Endothelial cell of umbilical vein (primary cell): Measurements from ENCODE around the gene CLCN6. TPM values are rescaled to one million over a fixed set of nuclear protein-coding genes. Genes with fewer than 3 reads are reported as not detected.

Source experiments
- BruUV-seq: library from RNA; stranded (reverse); fragments of 400-500 nt; replicated peaks from 2 replicates; lab custom pipeline; 2021; lab: Mats Ljungman, UMichigan
- CTCF ChIA-PET: fragments of 300-600, 350-600 bp; sonication (Branson Sonifier 250); formaldehyde crosslinking; loops from one replicate; lab custom pipeline; 2021; ENCODE audit warnings: antibody characterized with exemption, inconsistent platforms; lab: Charles Lee
- POLR2A ChIA-PET: fragments of 300-600, 350-600 bp; sonication (Branson Sonifier 250); formaldehyde crosslinking; loops from one replicate; lab custom pipeline; 2021; ENCODE audit warnings: antibody characterized with exemption, inconsistent platforms; lab: Charles Lee
- DNase-seq: peaks from one replicate; pipeline ENCODE4 v3.0.0-alpha.2; 2011; ENCODE audit warnings: low read depth, low spot score
- FAIRE-seq: peaks from 2 replicates; lab custom pipeline; 2011; peaks lifted over from hg19 to GRCh38; lab: Jason Lieb, UNC
- H2AFZ ChIP-seq: 2 replicates; pipeline ENCODE4 v1.6.0; 2012; ENCODE audit warnings: low read depth, low read length, control low read depth, inconsistent platforms
- H3K27ac ChIP-seq: 2 replicates; pipeline ENCODE4 v1.5.1; 2011; ENCODE audit warnings: low read depth, mild to moderate bottlenecking, control low read depth, low read length, moderate library complexity; ENCODE audit not compliant: insufficient read depth
- H3K27me3 ChIP-seq, 2 experiments: 2 replicates each; pipeline versions ENCODE4 v1.6.0 to v1.6.1; 2011; ENCODE audit warnings: low read length in 2 of 2, mixed read lengths in 1 of 2; ENCODE audit not compliant: control insufficient read depth in 2 of 2, insufficient read depth in 2 of 2
- H3K36me3 ChIP-seq, 2 experiments: 2 replicates in 1 of 2; 3 replicates in 1 of 2; pipeline ENCODE4 v1.5.1; 2011; ENCODE audit warnings: low read length in 2 of 2, mild to moderate bottlenecking in 1 of 2, moderate library complexity in 1 of 2; ENCODE audit not compliant: control insufficient read depth in 2 of 2, insufficient read depth in 2 of 2; ENCODE audit errors: extremely low read depth in 1 of 2
- H3K4me1 ChIP-seq: 3 replicates; pipeline ENCODE4 v1.5.1; 2011; ENCODE audit warnings: mild to moderate bottlenecking, low read length; ENCODE audit not compliant: control insufficient read depth, insufficient read depth; ENCODE audit errors: extremely low read depth
- H3K4me2 ChIP-seq: 2 replicates; pipeline ENCODE4 v1.6.1; 2011; ENCODE audit warnings: low read length, control low read depth, mixed read lengths; ENCODE audit not compliant: insufficient read depth
- H3K4me3 ChIP-seq, 3 experiments: fragments of 200-600 bp in 1 of 3; sonication (generic), shearing (Covaris generic) in 1 of 3; replicated peaks in 1 of 3; 2 replicates each; pipeline ENCODE4 v1.5.1; 2011 to 2016; ENCODE audit warnings: control low read depth in 3 of 3, low read length in 3 of 3, mild to moderate bottlenecking in 2 of 3, inconsistent platforms in 1 of 3, low read depth in 1 of 3, moderate library complexity in 1 of 3; ENCODE audit not compliant: insufficient read depth in 1 of 3
- H3K79me2 ChIP-seq: 2 replicates; pipeline ENCODE4 v1.6.0; 2012; ENCODE audit warnings: low read length, inconsistent platforms; ENCODE audit not compliant: control insufficient read depth, insufficient read depth
- H3K9ac ChIP-seq: replicated peaks from 2 replicates; pipeline ENCODE3; 2011; ENCODE audit warnings: low read length, control low read depth; ENCODE audit not compliant: insufficient read depth; ENCODE audit errors: extremely low read depth
- H3K9me1 ChIP-seq: replicated peaks from 3 replicates; pipeline ENCODE4 v1.6.0; 2011; ENCODE audit warnings: mild to moderate bottlenecking, low read length; ENCODE audit not compliant: control insufficient read depth, insufficient read depth; ENCODE audit errors: extremely low read depth
- H3K9me3 ChIP-seq: replicated peaks from 2 replicates; pipeline ENCODE4 v1.5.1; 2012; ENCODE audit warnings: low read length, inconsistent platforms; ENCODE audit not compliant: control insufficient read depth, insufficient read depth
- H4K20me1 ChIP-seq: replicated peaks from 2 replicates; pipeline ENCODE3; 2011; ENCODE audit warnings: mild to moderate bottlenecking, low read length; ENCODE audit not compliant: control insufficient read depth, insufficient read depth; ENCODE audit errors: extremely low read depth
- EZH2 ChIP-seq: IDR thresholded peaks from 2 replicates; pipeline ENCODE4 v1.6.1; 2012; ENCODE audit warnings: borderline replicate concordance, low read depth, mild to moderate bottlenecking, moderate library complexity, low read length, inconsistent platforms; ENCODE audit not compliant: severe bottlenecking
- FOS ChIP-seq: IDR thresholded peaks from 2 replicates; pipeline ENCODE4 v1.6.1; 2011; ENCODE audit warnings: mild to moderate bottlenecking, low read length, moderate library complexity, borderline replicate concordance; ENCODE audit not compliant: insufficient read depth
- GATA2 ChIP-seq: IDR thresholded peaks from 2 replicates; pipeline ENCODE4 v1.7.0; 2011; ENCODE audit warnings: low read depth, mild to moderate bottlenecking, moderate library complexity, mixed read lengths, low read length; ENCODE audit not compliant: insufficient read length, insufficient read depth
- JUN ChIP-seq: IDR thresholded peaks from 2 replicates; pipeline ENCODE4 v1.6.1; 2011; ENCODE audit warnings: borderline replicate concordance, low read depth; ENCODE audit not compliant: insufficient read length, insufficient read depth
- MYC ChIP-seq: IDR thresholded peaks from one replicate; pipeline ENCODE4 v1.6.1; 2011; ENCODE audit warnings: mild to moderate bottlenecking, low read depth, low read length
- POLR2A ChIP-seq: IDR thresholded peaks from 2 replicates; pipeline ENCODE4 v1.6.1; 2012; ENCODE audit warnings: low read depth, mild to moderate bottlenecking, control low read depth, low read length
- POLR2AphosphoS5 ChIP-seq: IDR thresholded peaks from 2 replicates; pipeline ENCODE4 v1.6.1; 2012; ENCODE audit warnings: low read depth, mild to moderate bottlenecking, control low read depth, low read length, moderate library complexity; ENCODE audit not compliant: insufficient read depth
- dilution Hi-C: fragments of 300-500 bp; cut with MboI; formaldehyde crosslinking; loops from one replicate; pipeline ENCODE4 v1.15.0; 2019; ENCODE audit warnings: low sequenced_read_pairs; ENCODE audit not compliant: extremely low pct_ligation_motif_present
- intact Hi-C: fragments of 100-400 bp; cut with micrococcal nuclease; formaldehyde crosslinking; loops from one replicate; pipeline ENCODE4 v1.10.0; 2022
- polyA plus RNA-seq, 4 experiments: library from polyadenylated mRNA; depleted of rRNA in 3 of 4; stranded (reverse) in 3 of 4; unstranded in 1 of 4; fragments of >200 nt; gene quantifications; 2 replicates each; pipeline versions ENCODE4 v1.2.1 to v1.2.3, GENCODE V29; 2011 to 2012; ENCODE audit warnings: missing spikeins in 1 of 4
- total RNA-seq: library from RNA; stranded (reverse); gene quantifications from 2 replicates; pipeline ENCODE4 v1.2.3, GENCODE V29; 2021
- TF ChIP-seq, protein P1 (sequence below): IDR thresholded peaks from 2 replicates; pipeline ENCODE4 v1.6.1; 2011; ENCODE audit not compliant: insufficient read depth, insufficient read length
- TF ChIP-seq, protein P2 (sequence below), 2 donors: IDR thresholded peaks; 1 replicate in 1 of 2; 2 replicates in 1 of 2; pipeline ENCODE4 v1.5.1; 2011; ENCODE audit warnings: low read length in 2 of 2, mild to moderate bottlenecking in 2 of 2, moderate library complexity in 2 of 2, control low read depth in 1 of 2, inconsistent platforms in 1 of 2, low read depth in 1 of 2; ENCODE audit not compliant: insufficient read depth in 1 of 2; ENCODE audit errors: extremely low read depth in 1 of 2

CLCN6 gene
- total and polyA plus RNA-seq, 2 donors (not counting 3 experiments of a cell fraction or from before 2014, with no cell fraction given) = 20.4 to 41.2 TPM

DNA sequence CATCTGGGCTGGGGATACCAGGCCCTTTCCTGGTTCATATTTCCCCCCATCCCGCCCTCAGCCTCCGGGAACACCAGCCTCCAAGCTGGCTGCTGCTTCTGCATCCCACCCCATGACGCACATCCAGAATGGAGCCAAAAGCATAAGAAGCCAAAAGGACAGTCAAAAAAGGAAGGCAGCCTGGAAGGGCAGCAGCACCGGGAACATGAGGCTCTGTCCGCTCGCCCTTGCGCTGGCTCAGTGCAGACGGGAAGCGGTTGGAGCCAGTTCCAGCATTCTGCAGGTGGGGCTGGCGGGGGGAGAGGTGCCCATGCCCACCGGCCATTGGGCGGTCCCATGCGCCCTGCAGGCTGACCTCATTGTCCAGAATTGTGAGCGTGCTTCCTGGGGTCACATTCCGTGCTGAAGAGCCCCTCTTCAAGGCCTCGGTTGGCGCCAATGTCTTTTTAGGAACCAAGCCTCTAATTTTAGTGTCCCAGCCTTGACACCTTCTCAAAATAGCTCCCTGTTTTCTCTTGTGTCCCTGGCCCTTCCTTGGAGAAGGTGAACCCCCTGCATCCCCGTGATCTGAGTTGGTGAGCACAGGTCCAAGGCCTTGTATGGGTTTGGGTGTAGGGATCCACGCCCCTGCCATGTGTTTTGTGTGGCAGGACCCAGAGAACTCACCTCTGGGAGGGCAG is 81.1 kb downstream of the CLCN6 start:
- Histone ChIP-seq H3K9me3 (no peaks in the 10 kb centered on the region), H3K4me3 (no peak overlapping the region), H3K79me2 (no peaks in the 10 kb centered on the region), H3K4me2 (no peak overlapping the region), H3K36me3 (no peaks in the 10 kb centered on the region), H2AFZ (no peak overlapping the region), H3K9me1 (no peaks in the 10 kb centered on the region), H3K27ac (no peak overlapping the region), H4K20me1 (no peaks in the 10 kb centered on the region), H3K9ac (no peak overlapping the region), H3K27me3 (no peaks in the 10 kb centered on the region), H3K4me1 (no peaks in the 10 kb centered on the region)
- no peak for FAIRE-seq
- dilution Hi-C loops (no loop called here), intact Hi-C loops (no loop called here)
- POLR2A ChIA-PET = interaction anchor here (1.9 kb wide), 1 partner anchor 21 kb away, joined by 8 read pairs; no protein-coding TSS in a partner anchor
- DNase-seq = no peak
- CTCF ChIA-PET = interaction anchor here (0.6 to 1.6 kb wide), 2 partner anchors 21 to 40 kb away, joined by 4 to 6 read pairs; partner anchors contain the start of gene NPPA
- TF ChIP-seq JUN (no peak), MYC (no peak)
- no TSS peak for BruUV-seq

DNA sequence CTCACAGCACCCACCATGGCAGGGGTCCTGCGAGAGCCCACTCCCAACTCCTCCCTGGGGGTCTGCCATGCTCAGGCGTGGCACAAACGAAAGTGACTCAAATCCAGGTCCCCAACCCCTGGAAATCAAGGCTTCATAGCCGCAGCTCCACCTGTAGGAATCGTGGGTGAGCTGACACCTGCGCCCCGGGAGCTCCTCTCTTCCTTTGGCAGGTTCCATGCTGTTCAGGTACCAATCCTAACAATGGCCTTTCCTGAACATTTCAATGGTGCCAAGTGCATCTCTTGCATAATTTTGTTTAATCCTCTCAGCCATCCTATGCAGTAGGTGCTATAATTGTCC is 81.6 kb downstream of the CLCN6 start:
- H4K20me1 ChIP-seq = no peaks in the 10 kb centered on the region
- H3K36me3 ChIP-seq = no peaks in the 10 kb centered on the region
- no peaks in the 10 kb centered on the region for H3K9me1 ChIP-seq
- H3K9ac ChIP-seq = no peak overlapping the region
- no peaks in the 10 kb centered on the region for H3K9me3 ChIP-seq
- H3K79me2 ChIP-seq = no peaks in the 10 kb centered on the region
- no peak overlapping the region for H3K4me2 ChIP-seq
- DNase-seq (no peak), FAIRE-seq (no peak)
- TF ChIP-seq POLR2AphosphoS5 = no peak
- TF ChIP-seq POLR2A = no peak
- TF ChIP-seq FOS = no peak
- TF ChIP-seq, protein P1, sequence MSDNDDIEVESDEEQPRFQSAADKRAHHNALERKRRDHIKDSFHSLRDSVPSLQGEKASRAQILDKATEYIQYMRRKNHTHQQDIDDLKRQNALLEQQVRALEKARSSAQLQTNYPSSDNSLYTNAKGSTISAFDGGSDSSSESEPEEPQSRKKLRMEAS = no peak
- TF ChIP-seq JUN = no peak
- TF ChIP-seq EZH2 = no peak
- no peak for TF ChIP-seq GATA2
- TF ChIP-seq, protein P2, sequence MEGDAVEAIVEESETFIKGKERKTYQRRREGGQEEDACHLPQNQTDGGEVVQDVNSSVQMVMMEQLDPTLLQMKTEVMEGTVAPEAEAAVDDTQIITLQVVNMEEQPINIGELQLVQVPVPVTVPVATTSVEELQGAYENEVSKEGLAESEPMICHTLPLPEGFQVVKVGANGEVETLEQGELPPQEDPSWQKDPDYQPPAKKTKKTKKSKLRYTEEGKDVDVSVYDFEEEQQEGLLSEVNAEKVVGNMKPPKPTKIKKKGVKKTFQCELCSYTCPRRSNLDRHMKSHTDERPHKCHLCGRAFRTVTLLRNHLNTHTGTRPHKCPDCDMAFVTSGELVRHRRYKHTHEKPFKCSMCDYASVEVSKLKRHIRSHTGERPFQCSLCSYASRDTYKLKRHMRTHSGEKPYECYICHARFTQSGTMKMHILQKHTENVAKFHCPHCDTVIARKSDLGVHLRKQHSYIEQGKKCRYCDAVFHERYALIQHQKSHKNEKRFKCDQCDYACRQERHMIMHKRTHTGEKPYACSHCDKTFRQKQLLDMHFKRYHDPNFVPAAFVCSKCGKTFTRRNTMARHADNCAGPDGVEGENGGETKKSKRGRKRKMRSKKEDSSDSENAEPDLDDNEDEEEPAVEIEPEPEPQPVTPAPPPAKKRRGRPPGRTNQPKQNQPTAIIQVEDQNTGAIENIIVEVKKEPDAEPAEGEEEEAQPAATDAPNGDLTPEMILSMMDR (IDR thresholded peaks at IDR 0.05; ENCODE audit: extremely low read depth in 1 of 2, insufficient read depth in 1 of 2, low read depth in 1 of 2, low read length in 2 of 2) = no peak
- TF ChIP-seq MYC = no peak
- H3K27ac ChIP-seq = no peak overlapping the region
- H2AFZ ChIP-seq = no peak overlapping the region
- intact Hi-C loops = no loop called here
- no peaks in the 10 kb centered on the region for H3K27me3 ChIP-seq
- dilution Hi-C loops = no loop called here
- H3K4me1 ChIP-seq = no peaks in the 10 kb centered on the region
- ChIA-PET POLR2A (interaction anchor here (1.9 kb wide), 1 partner anchor 20 kb away, joined by 8 read pairs; no protein-coding TSS in a partner anchor), CTCF (interaction anchor here (1.6 kb wide), 1 partner anchor 20 kb away, joined by 6 read pairs; no protein-coding TSS in a partner anchor)
- H3K4me3 ChIP-seq = no peak overlapping the region
- BruUV-seq = no TSS peak
